Panc1 (cell line): ENCODE data around the gene TIMELESS. TPM values are rescaled to one million over a fixed set of nuclear protein-coding genes. Genes with fewer than 3 reads are reported as not detected.

Experiments
- ATAC-seq: fragments of 200-7000 bp; cut with Tn5 transposase; 2 replicates; pipeline ENCODE4 v1.9.1; 2020; ENCODE audit warnings: mild to moderate bottlenecking, moderate library complexity
- BruUV-seq: library from RNA; stranded (reverse); fragments of 400-500 nt; replicated peaks from 2 replicates; lab custom pipeline; 2021; lab: Mats Ljungman, UMichigan
- CTCF ChIA-PET: fragments of 300-600 bp; sonication (Branson Sonifier 250); formaldehyde crosslinking; loops from one replicate; lab custom pipeline; 2022; ENCODE audit warnings: antibody characterized with exemption; lab: Charles Lee
- POLR2A ChIA-PET: fragments of 300-600 bp; sonication (Branson Sonifier 250); formaldehyde crosslinking; loops from one replicate; lab custom pipeline; 2022; ENCODE audit warnings: antibody characterized with exemption; lab: Charles Lee
- DNase-seq: peaks from one replicate; pipeline ENCODE4 v3.0.0-alpha.2; 2010; ENCODE audit warnings: low read depth, low spot score
- H3K27ac ChIP-seq: 2 replicates; pipeline ENCODE4 v1.5.1; 2011; ENCODE audit warnings: mild to moderate bottlenecking, low read length, inconsistent platforms
- H3K27me3 ChIP-seq: fragments of 200-500 bp; sonication (Bioruptor generic); 2 replicates; pipeline ENCODE4 v1.6.0; 2014; ENCODE audit warnings: low read length, inconsistent platforms; ENCODE audit not compliant: control insufficient read depth, insufficient read depth
- H3K36me3 ChIP-seq: fragments of 200-500 bp; sonication (Bioruptor generic); 2 replicates; pipeline ENCODE4 v1.5.1; 2014; ENCODE audit warnings: inconsistent platforms, mild to moderate bottlenecking, low read length, moderate library complexity; ENCODE audit not compliant: control insufficient read depth, insufficient read depth
- H3K4me1 ChIP-seq: 2 replicates; pipeline ENCODE4 v1.5.1; 2011; ENCODE audit warnings: inconsistent platforms, mild to moderate bottlenecking, low read length, moderate library complexity; ENCODE audit not compliant: control insufficient read depth, insufficient read depth
- H3K4me3 ChIP-seq, 2 experiments: 2 replicates each; pipeline ENCODE4 v1.5.1; 2011 to 2012; ENCODE audit warnings: low read depth in 2 of 2, low read length in 2 of 2, mild to moderate bottlenecking in 2 of 2, inconsistent platforms in 1 of 2, moderate library complexity in 1 of 2
- H3K9me3 ChIP-seq: fragments of 200-500 bp; sonication (Bioruptor generic); 2 replicates; pipeline ENCODE4 v1.5.1; 2014; ENCODE audit warnings: low read depth, mild to moderate bottlenecking, inconsistent platforms, low read length, moderate library complexity; ENCODE audit not compliant: control insufficient read depth, insufficient read depth
- CTCF ChIP-seq: fragments of 450-650 bp; IDR thresholded peaks from 2 replicates; pipeline ENCODE4 v1.5.1; 2017; ENCODE audit warnings: mild to moderate bottlenecking
- POLR2AphosphoS5 ChIP-seq: IDR thresholded peaks from 2 replicates; pipeline ENCODE4 v1.6.1; 2012; ENCODE audit warnings: mild to moderate bottlenecking, low read depth, low read length, moderate library complexity
- REST ChIP-seq, 2 experiments: IDR thresholded peaks; 2 replicates each; pipeline ENCODE4 v1.6.1; 2011 to 2012; ENCODE audit warnings: low read depth in 2 of 2, control low read depth in 1 of 2, low read length in 1 of 2, mild to moderate bottlenecking in 1 of 2, moderate library complexity in 1 of 2; ENCODE audit not compliant: insufficient read depth in 1 of 2
- SIN3A ChIP-seq: IDR thresholded peaks from 2 replicates; pipeline ENCODE4 v1.6.1; 2012; ENCODE audit warnings: low read depth, mild to moderate bottlenecking, low read length, moderate library complexity, borderline replicate concordance; ENCODE audit not compliant: insufficient read depth
- TCF7L2 ChIP-seq: IDR thresholded peaks from 2 replicates; pipeline ENCODE4 v1.6.1; 2011; ENCODE audit warnings: mild to moderate bottlenecking, low read depth, low read length, inconsistent platforms
- in situ Hi-C: cut with HindIII; loops from 2 replicates; pipeline ENCODE4 v1.10.0; 2016; ENCODE audit warnings: low sequenced_read_pairs, low pct_unique_long_range_greater_than_20kb
- intact Hi-C: fragments of 100-400 bp; cut with micrococcal nuclease; formaldehyde crosslinking; loops from one replicate; pipeline ENCODE4 v1.10.0; 2022; ENCODE audit not compliant: unreplicated experiment
- total RNA-seq: library from RNA; stranded (reverse); gene quantifications from one replicate; pipeline ENCODE4 v1.2.1, GENCODE V29; 2021; ENCODE audit not compliant: unreplicated experiment

Gene TIMELESS
- total RNA-seq, 1 experiment from 2014 or later: 46.2 TPM

GRCh38 chr12:56488041-56488955, 39.1 kb upstream of the TIMELESS start, which contains the start of gene GLS2:
TSS of gene GLS2 (minus strand) at chr12:56488161. CDS start at chr12:56488118, 43 bp downstream.
- H3K27me3 ChIP-seq: peaks cover 18% of the 10 kb centered on the region
- peak within 1 kb of the TSS; percentile 55 to 64 for H3K4me3 ChIP-seq
- in situ Hi-C loops (no loop called here), intact Hi-C loops (no loop called here)
- ChIA-PET POLR2A (interaction anchor here (0.7 kb wide), 1 partner anchor 99 kb away, joined by 9 read pairs; no protein-coding TSS in a partner anchor), CTCF (interaction anchor here (0.7 to 1.1 kb wide), 2 partner anchors 86 to 116 kb away, joined by 6 to 7 read pairs; no protein-coding TSS in a partner anchor)
- TF ChIP-seq CTCF (no peak), REST (IDR thresholded peaks at IDR 0.05; ENCODE audit: insufficient read depth in 1 of 2, low read depth in 2 of 2, low read length in 1 of 2) (no peak), POLR2AphosphoS5 (no peak), SIN3A (no peak), TCF7L2 (no peak)
- no peak within 1 kb of the TSS for H3K27ac ChIP-seq
- no peaks in the 10 kb centered on the region for H3K36me3 ChIP-seq
- H3K4me1 ChIP-seq: 0 out of 2 replicates have a peak, but pooled peaks cover 7% of the 10 kb centered on the region
- H3K9me3 ChIP-seq: no peaks in the 10 kb centered on the region
- ATAC-seq (peak; percentile 95), DNase-seq (peak; percentile 56)
- BruUV-seq: no TSS peak

GRCh38 chr12:56487448-56488040, 38.3 kb upstream of the TIMELESS start:
- H3K27me3 ChIP-seq: peaks cover 15% of the 10 kb centered on the region
- DNase-seq (no peak), ATAC-seq (peak; percentile 76)
- 0 out of 2 replicates have a peak, but pooled peaks cover 7% of the 10 kb centered on the region for H3K4me1 ChIP-seq
- in situ Hi-C loops: no loop called here
- H3K9me3 ChIP-seq: no peaks in the 10 kb centered on the region
- TF ChIP-seq TCF7L2 (no peak), SIN3A (no peak), CTCF (no peak), POLR2AphosphoS5 (no peak), REST (IDR thresholded peaks at IDR 0.05; ENCODE audit: insufficient read depth in 1 of 2, low read depth in 2 of 2, low read length in 1 of 2) (no peak)
- BruUV-seq: no TSS peak
- POLR2A ChIA-PET: interaction anchor here (0.7 kb wide), 1 partner anchor 98 kb away, joined by 9 read pairs; no protein-coding TSS in a partner anchor
- H3K4me3 ChIP-seq: peak overlapping the region; percentile 55 to 64
- intact Hi-C loops: no loop called here
- CTCF ChIA-PET: interaction anchor here (0.7 kb wide), 1 partner anchor 115 kb away, joined by 7 read pairs; no protein-coding TSS in a partner anchor
- H3K36me3 ChIP-seq: no peaks in the 10 kb centered on the region
- H3K27ac ChIP-seq: no peak overlapping the region
